ENCODE data around the gene LCN6.

Gene LCN6

DNA sequence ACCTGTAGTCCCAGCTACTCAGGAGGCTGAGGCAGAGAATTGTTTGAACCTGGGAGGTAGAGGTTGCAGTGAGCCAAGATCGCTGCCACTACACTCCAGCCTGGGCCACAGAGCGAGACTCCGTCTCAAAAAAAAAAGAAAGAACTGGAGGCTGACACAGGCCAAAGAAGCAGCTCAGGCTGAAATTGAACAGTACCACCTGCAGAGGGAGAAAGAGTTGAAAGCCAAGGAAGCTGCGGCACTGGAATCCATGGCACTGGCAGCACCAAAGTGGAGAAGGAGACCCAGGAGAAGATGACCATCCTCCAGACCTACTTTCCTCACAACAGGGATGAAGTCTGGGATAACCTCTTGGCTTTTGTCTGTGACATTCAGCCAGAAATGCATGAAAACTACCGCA lies 31.5 kb upstream of the LCN6 start:
- Histone ChIP-seq H3K27ac (ENCODE audit: low read depth, low read length) (no peak overlapping the region), H3K79me2 (ENCODE audit: control insufficient read depth, low read length) (no peaks in the 10 kb centered on the region), H3K9me2 (replicated peaks; ENCODE audit: control insufficient read depth, low read length) (no peaks in the 10 kb centered on the region), H3K36me3 (ENCODE audit: control insufficient read depth, low read length) (no peaks in the 10 kb centered on the region), H3K27me3 (ENCODE audit: control insufficient read depth, low read length) (peaks cover 19% of the 10 kb centered on the region), H4K20me1 (ENCODE audit: control insufficient read depth, insufficient read depth, low read depth, low read length) (no peaks in the 10 kb centered on the region), H3K9me3 (ENCODE audit: control insufficient read depth, insufficient read depth, low read length) (no peaks in the 10 kb centered on the region), H3F3A (ENCODE audit: control insufficient read depth, insufficient read depth) (no peaks in the 10 kb centered on the region), H3K4me3 (ENCODE audit: low read length) (no peak overlapping the region), H3K4me1 (ENCODE audit: control insufficient read depth, low read length) (0 out of 2 replicates have a peak, but pooled peaks cover 3% of the 10 kb centered on the region), H3K4me2 (ENCODE audit: low read length) (no peak overlapping the region)
- TF ChIP-seq CTCF (IDR thresholded peaks at IDR 0.05; ENCODE audit: low read depth, low read length, poor library complexity, severe bottlenecking) (no peak), EZH2phosphoT487 (IDR thresholded peaks at IDR 0.05; ENCODE audit: borderline replicate concordance, low read length) (no peak)

DNA sequence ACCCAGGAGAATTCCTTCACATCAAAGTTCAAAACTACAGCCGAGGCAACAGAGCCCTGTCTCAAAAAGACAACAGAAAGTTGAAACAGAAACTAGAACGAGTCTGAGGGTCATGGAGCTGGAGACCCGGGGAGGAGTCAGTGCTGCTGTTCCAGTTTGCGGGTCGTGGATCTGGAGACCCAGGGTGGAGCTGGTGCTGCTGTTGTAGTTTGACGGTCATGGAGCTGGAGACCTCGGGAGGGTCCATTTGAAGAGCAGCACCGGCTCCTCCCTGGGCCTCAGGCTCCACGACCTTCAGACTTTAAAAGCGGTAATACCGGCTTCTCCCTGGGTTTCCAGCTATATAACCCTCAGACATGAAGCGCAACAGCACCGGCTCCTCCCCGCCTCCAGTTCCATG lies 29.0 kb upstream of the LCN6 start:
- Histone ChIP-seq H3K36me3 (ENCODE audit: control insufficient read depth, low read length) (peaks cover 2% of the 10 kb centered on the region; the same call in 1 of the 2 replicates), H3K4me1 (ENCODE audit: control insufficient read depth, low read length) (peaks cover 9% of the 10 kb centered on the region), H3K27ac (ENCODE audit: low read depth, low read length) (no peak overlapping the region), H3K4me2 (ENCODE audit: low read length) (no peak overlapping the region), H3K9me3 (ENCODE audit: control insufficient read depth, insufficient read depth, low read length) (peaks cover 14% of the 10 kb centered on the region; the same call in 1 of the 2 replicates), H4K20me1 (ENCODE audit: control insufficient read depth, insufficient read depth, low read depth, low read length) (no peaks in the 10 kb centered on the region), H3K79me2 (ENCODE audit: control insufficient read depth, low read length) (no peaks in the 10 kb centered on the region), H3F3A (ENCODE audit: control insufficient read depth, insufficient read depth) (no peaks in the 10 kb centered on the region), H3K9me2 (replicated peaks; ENCODE audit: control insufficient read depth, low read length) (no peaks in the 10 kb centered on the region), H3K4me3 (ENCODE audit: low read length) (no peak overlapping the region), H3K27me3 (ENCODE audit: control insufficient read depth, low read length) (peaks cover 17% of the 10 kb centered on the region)
- TF ChIP-seq CTCF (IDR thresholded peaks at IDR 0.05; ENCODE audit: low read depth, low read length, poor library complexity, severe bottlenecking) (no peak), EZH2phosphoT487 (IDR thresholded peaks at IDR 0.05; ENCODE audit: borderline replicate concordance, low read length) (no peak)

DNA sequence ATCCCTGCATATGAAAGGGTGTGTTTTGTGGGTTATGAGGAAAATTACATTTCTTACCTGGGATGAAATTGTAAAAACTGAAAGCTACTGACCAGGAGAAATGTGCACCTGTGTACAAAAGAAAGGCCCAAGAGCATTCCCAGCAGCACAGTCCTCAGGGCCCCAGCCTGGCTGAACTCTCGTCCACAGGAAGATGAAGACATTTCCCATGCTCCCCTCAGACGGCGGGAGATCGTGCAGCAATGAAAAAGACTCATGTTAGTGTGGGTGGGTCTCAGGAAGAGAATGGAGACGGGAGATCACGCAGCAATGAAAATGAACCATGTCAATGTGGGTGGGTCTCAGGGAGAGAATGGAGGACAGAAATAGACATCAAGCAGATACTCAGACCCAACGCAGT lies 28.6 kb upstream of the LCN6 start:
- Histone ChIP-seq H3K79me2 (ENCODE audit: control insufficient read depth, low read length) (no peaks in the 10 kb centered on the region), H4K20me1 (ENCODE audit: control insufficient read depth, insufficient read depth, low read depth, low read length) (no peaks in the 10 kb centered on the region), H3K4me3 (ENCODE audit: low read length) (no peak overlapping the region), H3K4me2 (ENCODE audit: low read length) (no peak overlapping the region), H3K9me3 (ENCODE audit: control insufficient read depth, insufficient read depth, low read length) (peaks cover 14% of the 10 kb centered on the region; the same call in 1 of the 2 replicates), H3K27me3 (ENCODE audit: control insufficient read depth, low read length) (peaks cover 17% of the 10 kb centered on the region), H3K27ac (ENCODE audit: low read depth, low read length) (no peak overlapping the region), H3K4me1 (ENCODE audit: control insufficient read depth, low read length) (peaks cover 9% of the 10 kb centered on the region), H3F3A (ENCODE audit: control insufficient read depth, insufficient read depth) (no peaks in the 10 kb centered on the region), H3K36me3 (ENCODE audit: control insufficient read depth, low read length) (peaks cover 2% of the 10 kb centered on the region; the same call in 1 of the 2 replicates), H3K9me2 (replicated peaks; ENCODE audit: control insufficient read depth, low read length) (no peaks in the 10 kb centered on the region)
- TF ChIP-seq EZH2phosphoT487 (IDR thresholded peaks at IDR 0.05; ENCODE audit: borderline replicate concordance, low read length): no peak
- TF ChIP-seq CTCF (IDR thresholded peaks at IDR 0.05; ENCODE audit: low read depth, low read length, poor library complexity, severe bottlenecking): no peak
